A549 (cell line): ENCODE measurements around the gene PAX1. TPM values are rescaled to one million over a fixed set of nuclear protein-coding genes. Genes with fewer than 3 reads are reported as not detected.

Experiments used
- ATAC-seq, 2 experiments: fragments of 200-7000 bp in 1 of 2; fragments of >200 bp in 1 of 2; cut with Nextera tagmentation in 1 of 2; cut with Tn5 transposase in 1 of 2; 3 replicates each; pipeline versions ENCODE4 v1.8.0 to v1.9.1; 2018 to 2020; ENCODE audit warnings: mild to moderate bottlenecking in 1 of 2, moderate library complexity in 1 of 2
- CTCF ChIA-PET: fragments of 300-600 bp; sonication (Branson Sonifier 250); formaldehyde crosslinking; extraction: SDS; loops from one replicate; lab custom pipeline; 2021; ENCODE audit warnings: antibody characterized with exemption, inconsistent platforms; lab: Yijun Ruan, JAX
- POLR2A ChIA-PET: fragments of 350-600 bp; formaldehyde crosslinking; extraction: SDS; loops from one replicate; lab custom pipeline; 2021; ENCODE audit warnings: antibody characterized with exemption, inconsistent platforms; lab: Yijun Ruan, JAX
- DNase-seq, 2 experiments: peaks; one replicate each; pipeline versions ENCODE4 v3.0.0 to v3.0.0-alpha.2; 2011 to 2016; ENCODE audit warnings: low read depth in 1 of 2, low spot score in 1 of 2
- FAIRE-seq: peaks from 2 replicates; lab custom pipeline; 2011; peaks lifted over from hg19 to GRCh38; lab: Jason Lieb, UNC
- H3K27ac ChIP-seq, 2 experiments: fragments of >200 bp; sonication (Bioruptor Twin); formaldehyde crosslinking; 3 replicates each; pipeline ENCODE4 v1.5.1; 2016 to 2017
- H3K4me1 ChIP-seq: fragments of >200 bp; sonication (Bioruptor Twin); formaldehyde crosslinking; 3 replicates; pipeline ENCODE4 v1.6.1; 2016
- H3K4me2 ChIP-seq: fragments of >200 bp; sonication (Bioruptor Twin); formaldehyde crosslinking; 3 replicates; pipeline ENCODE4 v1.6.1; 2016
- H3K4me3 ChIP-seq: fragments of >200 bp; sonication (Bioruptor Twin); formaldehyde crosslinking; 3 replicates; pipeline ENCODE4 v1.5.1; 2016
- H3K9me3 ChIP-seq: fragments of >200 bp; sonication (Bioruptor Twin); formaldehyde crosslinking; 3 replicates; pipeline ENCODE4 v1.6.1; 2016
- ATOH8 ChIP-seq: fragments of 250-450 bp; sonication (Bioruptor Pico); IDR thresholded peaks from 2 replicates; pipeline ENCODE4 v1.5.0; 2020; ENCODE audit warnings: low read depth, mild to moderate bottlenecking, moderate library complexity
- BCL3 ChIP-seq: fragments of >200 bp; sonication (Bioruptor Twin); formaldehyde crosslinking; IDR thresholded peaks from 3 replicates; pipeline ENCODE4 v1.6.1; 2016
- BHLHE40 ChIP-seq: IDR thresholded peaks from 2 replicates; pipeline ENCODE4 v1.6.1; 2012; ENCODE audit warnings: low read depth, low read length, inconsistent platforms
- CBX2 ChIP-seq: fragments of 200-600 bp; sonication (generic); IDR thresholded peaks from 2 replicates; pipeline ENCODE4 v1.6.1; 2016; ENCODE audit warnings: low read depth, mild to moderate bottlenecking, borderline replicate concordance
- CBX8 ChIP-seq: fragments of 200-600 bp; sonication (generic); IDR thresholded peaks from 2 replicates; pipeline ENCODE4 v1.6.1; 2016
- CEBPB ChIP-seq, 2 experiments: fragments of >200 bp in 1 of 2; sonication (Bioruptor Twin) in 1 of 2; formaldehyde crosslinking in 1 of 2; IDR thresholded peaks; 2 replicates each; pipeline ENCODE4 v1.6.1; 2012 to 2016
- CHD4 ChIP-seq: fragments of 200-600 bp; sonication (generic); IDR thresholded peaks from 2 replicates; pipeline ENCODE4 v1.6.1; 2016; ENCODE audit warnings: antibody characterized with exemption, mild to moderate bottlenecking, borderline replicate concordance
- E2F6 ChIP-seq: IDR thresholded peaks from 2 replicates; pipeline ENCODE4 v1.6.1; 2012; ENCODE audit warnings: low read depth, borderline replicate concordance
- FOSB ChIP-seq: fragments of 250-450 bp; sonication (Bioruptor Pico); IDR thresholded peaks from 2 replicates; pipeline ENCODE4 v1.5.0; 2020; ENCODE audit warnings: mild to moderate bottlenecking, moderate library complexity
- HOXA7 ChIP-seq: fragments of 250-450 bp; sonication (Bioruptor Pico); IDR thresholded peaks from 2 replicates; pipeline ENCODE4 v1.5.0; 2020; ENCODE audit warnings: mild to moderate bottlenecking, moderate library complexity
- KDM1A ChIP-seq: fragments of 200-600 bp; sonication (generic); IDR thresholded peaks from 2 replicates; pipeline ENCODE4 v1.6.1; 2016; ENCODE audit warnings: low read depth, mild to moderate bottlenecking
- MAZ ChIP-seq: fragments of 150-350 bp; IDR thresholded peaks from 2 replicates; pipeline ENCODE4 v1.6.1; 2014; ENCODE audit warnings: antibody characterized with exemption, low read depth, low read length, borderline replicate concordance
- MYC ChIP-seq: IDR thresholded peaks from 2 replicates; pipeline ENCODE4 v1.6.1; 2012; ENCODE audit warnings: mild to moderate bottlenecking, inconsistent platforms, low read length, improper control_type of control experiment, borderline replicate concordance
- PBX3 ChIP-seq: IDR thresholded peaks from 2 replicates; pipeline ENCODE4 v1.6.1; 2012
- POLR2A ChIP-seq: IDR thresholded peaks from 2 replicates; pipeline ENCODE4 v1.6.1; 2012; ENCODE audit warnings: mild to moderate bottlenecking, low read length
- RAD21 ChIP-seq, 2 experiments: fragments of >200 bp in 1 of 2; sonication (Bioruptor Twin) in 1 of 2; formaldehyde crosslinking in 1 of 2; IDR thresholded peaks in 1 of 2; conservative IDR thresholded peaks in 1 of 2; 2 replicates in 1 of 2; 3 replicates in 1 of 2; pipeline ENCODE4 v1.6.1; 2012 to 2018; ENCODE audit warnings: inconsistent platforms in 1 of 2
- RCOR1 ChIP-seq: fragments of 150-350 bp; IDR thresholded peaks from 2 replicates; pipeline ENCODE4 v1.6.1; 2014; ENCODE audit warnings: antibody characterized with exemption, low read length, low read depth
- REST ChIP-seq: fragments of 200-600 bp; sonication (generic); IDR thresholded peaks from 2 replicates; pipeline ENCODE4 v1.6.1; 2016; ENCODE audit warnings: antibody characterized with exemption, mild to moderate bottlenecking, moderate library complexity
- RNF2 ChIP-seq: fragments of 200-600 bp; sonication (generic); IDR thresholded peaks from 2 replicates; pipeline ENCODE4 v1.6.1; 2016; ENCODE audit warnings: low read depth, mild to moderate bottlenecking, antibody characterized with exemption, moderate library complexity, borderline replicate concordance
- SMC3 ChIP-seq: fragments of >200 bp; sonication (Bioruptor Twin); formaldehyde crosslinking; IDR thresholded peaks from 3 replicates; pipeline ENCODE4 v1.6.1; 2018; ENCODE audit warnings: inconsistent platforms
- SREBF2 ChIP-seq: fragments of 450-650 bp; IDR thresholded peaks from 2 replicates; pipeline ENCODE4 v1.6.1; 2014; ENCODE audit warnings: mild to moderate bottlenecking, moderate library complexity
- ZFP36 ChIP-seq: fragments of 450-650 bp; IDR thresholded peaks from 2 replicates; pipeline ENCODE4 v1.6.1; 2014; ENCODE audit warnings: borderline replicate concordance; ENCODE audit not compliant: partially characterized antibody
- WGBS: methylation state at CpG from one replicate; pipeline ENCODE4 v1.1.6; 2017; ENCODE audit errors: missing lambda C conversion rate; 5-methylcytosine and 5-hydroxymethylcytosine counted together
- polyA plus RNA-seq, 4 experiments: library from polyadenylated mRNA; depleted of rRNA in 3 of 4; stranded (reverse); fragments of >200 nt; fragmentation: RNase III in 1 of 4; extraction: RNeasy Plus Mini Kit Qiagen cat#74134 plus additional on column Dnase treatment in 1 of 4; gene quantifications; 2 replicates in 3 of 4; 3 replicates in 1 of 4; pipeline ENCODE4 v1.2.3, GENCODE V29; 2011 to 2017

PAX1 gene
- polyA plus RNA-seq, 2 of the 4 experiments (the other 2 are of a cell fraction) = not detected

- H3K9me3 ChIP-seq = no peaks in the 10 kb centered on the region
- no peak for DNase-seq
- ChIA-PET POLR2A (no interaction called here), CTCF (interaction anchor here (1.4 kb wide), 1 partner anchor 14 kb away, joined by 3 read pairs; no protein-coding TSS in a partner anchor)
- no peak for TF ChIP-seq POLR2A
- TF ChIP-seq RAD21 (conservative IDR thresholded peaks at IDR 0.05 in 1 of 2, IDR thresholded peaks at IDR 0.05 in 1 of 2) = no peak
- TF ChIP-seq CBX2 = no peak
- TF ChIP-seq KDM1A = no peak
- TF ChIP-seq CEBPB (IDR thresholded peaks at IDR 0.05) = no peak
- TF ChIP-seq ATOH8 (CRISPR knock-in tag) = no peak
- TF ChIP-seq PBX3 = no peak
- TF ChIP-seq ZFP36 = no peak
- TF ChIP-seq HOXA7 (CRISPR knock-in tag) = no peak
- TF ChIP-seq CBX8 = no peak
- TF ChIP-seq SMC3 = no peak
- no peak for TF ChIP-seq MYC
- TF ChIP-seq SREBF2 = no peak
- H3K4me3 ChIP-seq = no peak overlapping the region
- FAIRE-seq = no peak
- H3K4me1 ChIP-seq = no peaks in the 10 kb centered on the region
- H3K4me2 ChIP-seq = no peak overlapping the region
- ATAC-seq = no peak
- WGBS = 51% methylated on average over 10 of the region's 14 CpGs
- no peak overlapping the region for H3K27ac ChIP-seq
Measured at GRCh38 chr20:21681234-21681921, 24.1 kb upstream of the PAX1 start.

GRCh38 chr20:21681922-21682318 lies 23.5 kb upstream of the PAX1 start:
- FAIRE-seq = no peak
- Histone ChIP-seq H3K4me1 (no peaks in the 10 kb centered on the region), H3K9me3 (no peaks in the 10 kb centered on the region), H3K27ac (no peak overlapping the region), H3K4me2 (no peak overlapping the region), H3K4me3 (no peak overlapping the region)
- WGBS = 47% methylated on average over 10 of the region's 10 CpGs
- CTCF ChIA-PET = interaction anchor here (1.4 to 2.5 kb wide), 2 partner anchors 14 to 38 kb away, joined by 3 to 8 read pairs; no protein-coding TSS in a partner anchor
- POLR2A ChIA-PET = no interaction called here
- no peak for DNase-seq
- ATAC-seq = no peak; a peak in 1 of 6 replicates
- TF ChIP-seq HOXA7 (CRISPR knock-in tag) (no peak), E2F6 (no peak), BCL3 (no peak), RCOR1 (no peak), MAZ (no peak), RNF2 (no peak), CBX2 (no peak), BHLHE40 (no peak), ZFP36 (no peak), ATOH8 (CRISPR knock-in tag) (no peak), REST (no peak), CHD4 (no peak), POLR2A (no peak), CBX8 (no peak), FOSB (no peak)
